Kidney epithelial cell (primary cell): ENCODE results near the gene CLEC5A. TPM values are rescaled to one million over a fixed set of nuclear protein-coding genes. Genes with fewer than 3 reads are reported as not detected.

ENCODE experiments used
- DNase-seq: peaks from one replicate; pipeline ENCODE4 v3.0.0-alpha.2; 2010; ENCODE audit warnings: low read depth
- H3K27me3 ChIP-seq: 2 replicates; pipeline ENCODE4 v1.6.0; 2011; ENCODE audit warnings: low read length; ENCODE audit not compliant: control insufficient read depth, insufficient read depth
- H3K36me3 ChIP-seq: 2 replicates; pipeline ENCODE4 v1.5.1; 2011; ENCODE audit warnings: low read length; ENCODE audit not compliant: control insufficient read depth, insufficient read depth
- H3K4me3 ChIP-seq: 2 replicates; pipeline ENCODE4 v1.5.1; 2011; ENCODE audit warnings: low read depth, mild to moderate bottlenecking, control low read depth, low read length
- total RNA-seq: library from RNA; depleted of rRNA; stranded (reverse); fragments of >200 nt; gene quantifications from 2 replicates; pipeline ENCODE4 v1.2.3, GENCODE V29; 2015
- TF ChIP-seq, protein P1 (sequence below): IDR thresholded peaks from 2 replicates; pipeline ENCODE4 v1.5.1; 2011; ENCODE audit warnings: mild to moderate bottlenecking, moderate library complexity, low read length, control low read depth, inconsistent platforms; ENCODE audit not compliant: insufficient read depth, poor library complexity, severe bottlenecking

The CLEC5A gene
- total RNA-seq, 1 donor from 2014 or later = not detected

GRCh38 chr7:141884539-141885225 is 62.1 kb downstream of the CLEC5A start:
- H3K36me3 ChIP-seq = no peaks in the 10 kb centered on the region
- TF ChIP-seq, protein P1, sequence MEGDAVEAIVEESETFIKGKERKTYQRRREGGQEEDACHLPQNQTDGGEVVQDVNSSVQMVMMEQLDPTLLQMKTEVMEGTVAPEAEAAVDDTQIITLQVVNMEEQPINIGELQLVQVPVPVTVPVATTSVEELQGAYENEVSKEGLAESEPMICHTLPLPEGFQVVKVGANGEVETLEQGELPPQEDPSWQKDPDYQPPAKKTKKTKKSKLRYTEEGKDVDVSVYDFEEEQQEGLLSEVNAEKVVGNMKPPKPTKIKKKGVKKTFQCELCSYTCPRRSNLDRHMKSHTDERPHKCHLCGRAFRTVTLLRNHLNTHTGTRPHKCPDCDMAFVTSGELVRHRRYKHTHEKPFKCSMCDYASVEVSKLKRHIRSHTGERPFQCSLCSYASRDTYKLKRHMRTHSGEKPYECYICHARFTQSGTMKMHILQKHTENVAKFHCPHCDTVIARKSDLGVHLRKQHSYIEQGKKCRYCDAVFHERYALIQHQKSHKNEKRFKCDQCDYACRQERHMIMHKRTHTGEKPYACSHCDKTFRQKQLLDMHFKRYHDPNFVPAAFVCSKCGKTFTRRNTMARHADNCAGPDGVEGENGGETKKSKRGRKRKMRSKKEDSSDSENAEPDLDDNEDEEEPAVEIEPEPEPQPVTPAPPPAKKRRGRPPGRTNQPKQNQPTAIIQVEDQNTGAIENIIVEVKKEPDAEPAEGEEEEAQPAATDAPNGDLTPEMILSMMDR = no peak
- no peaks in the 10 kb centered on the region for H3K27me3 ChIP-seq
- DNase-seq = no peak
- no peak overlapping the region for H3K4me3 ChIP-seq

GRCh38 chr7:141880960-141881359 is 65.8 kb downstream of the CLEC5A start:
- Histone ChIP-seq H3K36me3 (no peaks in the 10 kb centered on the region), H3K4me3 (no peak overlapping the region), H3K27me3 (no peaks in the 10 kb centered on the region)
- TF ChIP-seq, protein P1 = no peak
- no peak for DNase-seq

GRCh38 chr7:141877365-141877764 is 69.4 kb downstream of the CLEC5A start:
- DNase-seq = no peak
- Histone ChIP-seq H3K4me3 (no peak overlapping the region), H3K27me3 (no peaks in the 10 kb centered on the region), H3K36me3 (no peaks in the 10 kb centered on the region)
- TF ChIP-seq, protein P1 = no peak

Other genes with a start within 250 kb of the CLEC5A start
- 17.0 and 18.9 TPM in 2 replicates for gene DENND11, start 244.8 kb downstream of the CLEC5A start, total RNA-seq
- not detected in 2 replicates for gene WEE2, start 238.6 kb downstream of the CLEC5A start, total RNA-seq
- 204 and 220 TPM in 2 replicates for gene SSBP1, start 208.6 kb downstream of the CLEC5A start, total RNA-seq
- gene TAS2R3, start 182.9 kb downstream of the CLEC5A start, total RNA-seq = 0.29 and 0.55 TPM in 2 replicates
- gene TAS2R4, start 170.3 kb downstream of the CLEC5A start, total RNA-seq = 0.07 and 0.08 TPM in 2 replicates
- gene TAS2R5, start 156.8 kb downstream of the CLEC5A start, total RNA-seq = 0.46 and 3.7 TPM in 2 replicates
- not detected in 2 replicates for gene PRSS37, start 105.5 kb downstream of the CLEC5A start, total RNA-seq
- gene OR9A4, start 30.6 kb downstream of the CLEC5A start, total RNA-seq = 0.07 TPM in 1 of 2 replicates, not detected in the other
- not detected in 2 replicates for gene TAS2R38, start 26.8 kb upstream of the CLEC5A start, total RNA-seq
- 0.14 TPM in 1 of 2 replicates, not detected in the other for gene MGAM, start 48.9 kb upstream of the CLEC5A start, total RNA-seq
- under 0.01 and 0.48 TPM in 2 replicates for gene MGAM2, start 164.7 kb upstream of the CLEC5A start, total RNA-seq